Activated CD4-positive, alpha-beta T cell treated with anti-CD3 and anti-CD28 coated beads, Interleukin-2, amount 10 ng/mL, durations not matched to agents 7 days and 5 days (primary cell): ENCODE results near the gene SLC25A41. TPM values are rescaled to one million over a fixed set of nuclear protein-coding genes. Genes with fewer than 3 reads are reported as not detected.
"Not testable (repeated sequence)": the region's sequence is repeated elsewhere in the genome, so short reads cannot be mapped to it uniquely, and the experiment has no call there.

Experiments used
- CTCF ChIA-PET: fragments of 350-600 bp; sonication (Branson Sonifier 250); formaldehyde crosslinking; loops from one replicate; lab custom pipeline; 2021; ENCODE audit warnings: antibody characterized with exemption; lab: Charles Lee
- POLR2A ChIA-PET: fragments of 350-600 bp; sonication (Branson Sonifier 250); formaldehyde crosslinking; loops from one replicate; lab custom pipeline; 2021; ENCODE audit warnings: antibody characterized with exemption; lab: Charles Lee
- DNase-seq: peaks from one replicate; pipeline ENCODE4 v3.0.0-alpha.2; 2020
- H3K27ac Mint-ChIP-seq: one replicate; pipeline ENCODE4 v1.8.0; 2021; ENCODE audit warnings: mild to moderate bottlenecking, moderate library complexity, mixed read lengths
- H3K27me3 Mint-ChIP-seq: one replicate; pipeline ENCODE4 v1.8.0; 2021; ENCODE audit warnings: mixed read lengths
- H3K36me3 Mint-ChIP-seq: one replicate; pipeline ENCODE4 v1.8.0; 2021; ENCODE audit warnings: low read depth, mixed read lengths
- H3K4me1 Mint-ChIP-seq: one replicate; pipeline ENCODE4 v1.8.0; 2021; ENCODE audit warnings: mixed read lengths
- H3K4me3 Mint-ChIP-seq: one replicate; pipeline ENCODE4 v1.8.0; 2021; ENCODE audit warnings: mild to moderate bottlenecking, moderate library complexity, mixed read lengths
- H3K9me3 Mint-ChIP-seq: one replicate; pipeline ENCODE4 v1.8.0; 2021; ENCODE audit warnings: mixed read lengths
- total RNA-seq, 2 experiments: library from RNA; stranded (reverse); gene quantifications; one replicate each; pipeline ENCODE4 v1.2.3, GENCODE V29; 2021

The SLC25A41 gene
- total RNA-seq, 2 experiments from 2014 or later, result 0.42 to 0.55 TPM

- POLR2A ChIA-PET, result no interaction called here
- H3K36me3 Mint-ChIP-seq, result no peaks in the 10 kb centered on the region
- H3K27me3 Mint-ChIP-seq, result no peaks in the 10 kb centered on the region
- CTCF ChIA-PET, result no interaction called here
- H3K27ac Mint-ChIP-seq, result no peak overlapping the region
- H3K4me1 Mint-ChIP-seq, result peaks cover 4% of the 10 kb centered on the region
- no peak overlapping the region for H3K4me3 Mint-ChIP-seq
- no peak for DNase-seq
- no peaks in the 10 kb centered on the region for H3K9me3 Mint-ChIP-seq
Observed at GRCh38 chr19:6439743-6440142, 6.2 kb upstream of the SLC25A41 start.

DNA sequence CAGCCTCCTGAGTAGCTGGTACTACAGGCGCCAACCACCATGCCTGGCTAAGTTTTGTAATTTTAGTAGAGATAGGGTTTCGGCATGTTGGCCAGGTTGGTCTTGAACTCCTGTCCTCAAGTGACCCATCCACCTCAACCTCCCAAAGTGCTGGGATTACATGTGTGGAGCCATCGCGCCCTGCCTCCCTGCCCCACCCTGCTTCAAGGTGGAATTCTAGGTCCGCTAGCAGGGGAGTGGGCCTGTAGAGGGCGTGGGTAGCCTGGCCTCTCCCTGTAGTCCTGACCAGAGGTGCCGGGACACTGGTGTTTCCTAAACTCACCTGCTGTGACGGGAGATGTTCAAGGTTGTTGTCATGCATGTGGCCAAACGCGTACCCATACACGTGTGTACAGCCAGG lies 398 bp downstream of the SLC25A41 start:
- Mint-ChIP-seq H3K27ac (no peak overlapping the region), H3K4me1 (peaks cover 14% of the 10 kb centered on the region), H3K27me3 (no peaks in the 10 kb centered on the region), H3K9me3 (no peaks in the 10 kb centered on the region), H3K36me3 (no peaks in the 10 kb centered on the region), H3K4me3 (no peak overlapping the region)
- ChIA-PET POLR2A (no interaction called here), CTCF (no interaction called here)
- DNase-seq, result no peak

GRCh38 chr19:6431891-6432290 lies 1.7 kb downstream of the SLC25A41 start:
- Mint-ChIP-seq H3K4me1 (peaks cover 14% of the 10 kb centered on the region), H3K36me3 (no peaks in the 10 kb centered on the region), H3K27me3 (no peaks in the 10 kb centered on the region), H3K4me3 (no peak overlapping the region), H3K27ac (no peak overlapping the region), H3K9me3 (no peaks in the 10 kb centered on the region)
- ChIA-PET POLR2A (no interaction called here), CTCF (no interaction called here)
- no peak for DNase-seq

- Mint-ChIP-seq H3K4me3 (peak overlapping the region; percentile 42), H3K27me3 (no peaks in the 10 kb centered on the region), H3K27ac (no peak overlapping the region), H3K4me1 (peaks cover 22% of the 10 kb centered on the region), H3K9me3 (no peaks in the 10 kb centered on the region), H3K36me3 (peaks cover 4% of the 10 kb centered on the region)
- no peak for DNase-seq
- POLR2A ChIA-PET, result no interaction called here
- CTCF ChIA-PET, result interaction anchor here (0.8 kb wide), 1 partner anchor 8 kb away, joined by 3 read pairs; no protein-coding TSS in a partner anchor
Observed at GRCh38 chr19:6429419-6430221, 3.9 kb downstream of the SLC25A41 start.

DNA sequence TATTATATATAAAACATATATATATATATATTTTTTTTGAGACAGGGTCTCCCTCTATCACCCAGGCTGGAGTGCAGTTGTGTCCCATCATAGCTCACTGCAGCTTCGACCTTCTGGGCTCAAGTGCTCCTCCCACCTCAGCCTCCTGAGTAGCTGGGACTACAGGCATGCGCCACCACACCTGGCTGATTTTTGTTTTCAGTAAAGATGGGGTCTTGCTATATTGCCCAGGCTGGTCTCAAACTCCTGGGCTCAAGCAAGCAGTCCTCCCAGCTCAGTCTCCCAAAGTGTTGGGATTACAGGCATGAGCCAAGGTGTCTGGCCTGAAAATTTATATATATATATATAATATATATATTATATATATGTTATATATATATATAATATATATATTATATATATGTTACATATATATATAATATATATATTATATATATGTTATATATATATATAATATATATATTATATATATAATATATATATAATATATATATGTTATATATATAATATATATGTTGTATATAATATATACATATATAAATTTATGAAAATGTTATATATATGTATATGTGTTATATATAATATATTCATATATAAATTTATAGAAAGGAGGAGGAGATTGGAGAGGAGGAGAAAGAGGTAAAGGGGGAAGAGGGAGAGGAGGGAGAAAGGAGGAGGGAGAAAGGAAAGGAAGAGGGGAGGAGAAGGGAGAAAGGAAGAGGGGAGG lies 4.7 kb downstream of the SLC25A41 start:
- CTCF ChIA-PET, result interaction anchor here (0.8 kb wide), 1 partner anchor 9 kb away, joined by 3 read pairs; no protein-coding TSS in a partner anchor
- H3K27me3 Mint-ChIP-seq, POLR2A ChIA-PET, H3K27ac Mint-ChIP-seq, H3K9me3 Mint-ChIP-seq, DNase-seq, H3K4me3 Mint-ChIP-seq, H3K36me3 Mint-ChIP-seq: not testable (repeated sequence)
- peaks cover 22% of the 10 kb centered on the region for H3K4me1 Mint-ChIP-seq

- H3K27me3 Mint-ChIP-seq, result no peaks in the 10 kb centered on the region
- no peak overlapping the region for H3K4me3 Mint-ChIP-seq
- ChIA-PET CTCF (no interaction called here), POLR2A (no interaction called here)
- no peaks in the 10 kb centered on the region for H3K9me3 Mint-ChIP-seq
- peaks cover 35% of the 10 kb centered on the region for H3K4me1 Mint-ChIP-seq
- DNase-seq, result no peak
- peaks cover 10% of the 10 kb centered on the region for H3K36me3 Mint-ChIP-seq
- H3K27ac Mint-ChIP-seq, result no peak overlapping the region
Observed at GRCh38 chr19:6427131-6427530, 6.4 kb downstream of the SLC25A41 start.

DNA sequence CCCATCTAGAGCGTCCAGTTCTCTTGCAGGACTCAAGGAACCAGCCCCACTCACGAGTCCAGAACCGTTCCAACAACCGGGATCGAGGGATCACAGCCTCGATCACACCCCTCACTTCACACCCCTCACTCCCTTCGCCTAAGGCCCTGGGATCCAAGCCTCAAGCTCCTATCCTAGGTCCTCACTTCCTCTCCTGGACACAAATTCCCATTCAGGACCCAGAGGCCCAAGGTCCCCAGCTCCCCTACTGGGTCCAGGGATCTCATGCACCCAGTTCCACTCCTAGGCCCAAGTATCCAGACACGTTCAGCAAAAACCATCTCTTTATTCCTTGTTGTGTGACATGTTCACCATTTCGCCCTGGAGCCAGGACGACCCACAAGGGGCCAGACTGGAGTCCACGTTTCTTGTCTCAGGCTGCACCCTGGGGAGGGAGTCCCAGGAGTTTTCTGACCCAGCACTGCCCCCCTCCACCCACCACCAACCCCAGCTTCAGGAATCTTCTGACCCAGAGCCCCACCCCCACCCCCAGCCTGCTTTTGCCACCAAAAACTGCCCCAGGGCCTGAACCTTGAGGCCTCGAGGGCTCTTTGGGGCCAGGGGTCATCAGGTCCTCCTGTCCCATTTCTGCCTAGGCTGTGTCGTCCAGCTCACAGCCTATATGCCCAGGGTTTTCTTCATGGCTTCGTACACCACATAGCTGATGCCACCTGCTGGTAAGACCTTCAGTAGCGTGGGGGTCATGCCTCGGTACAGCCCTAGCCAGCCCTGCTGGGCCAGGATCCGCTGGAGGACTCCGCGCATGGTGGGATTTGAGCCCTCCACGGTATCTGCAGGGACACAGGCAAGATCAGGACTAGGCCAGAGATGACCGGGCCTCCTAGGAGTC lies 7.6 kb downstream of the SLC25A41 start:
- H3K36me3 Mint-ChIP-seq, result peaks cover 13% of the 10 kb centered on the region
- peaks cover 41% of the 10 kb centered on the region for H3K4me1 Mint-ChIP-seq
- no peak for DNase-seq
- CTCF ChIA-PET, result interaction anchor here (0.6 to 1.1 kb wide), 8 partner anchors 22 to 1230 kb away, joined by 3 to 4 read pairs (median 3); partner anchors contain the start of gene GTF2F1
- H3K27ac Mint-ChIP-seq, result peak overlapping the region; percentile 94
- POLR2A ChIA-PET, result no interaction called here
- H3K27me3 Mint-ChIP-seq, result no peaks in the 10 kb centered on the region
- no peaks in the 10 kb centered on the region for H3K9me3 Mint-ChIP-seq
- H3K4me3 Mint-ChIP-seq, result peak overlapping the region; percentile 73

- Mint-ChIP-seq H3K27me3 (no peaks in the 10 kb centered on the region), H3K4me1 (peaks cover 39% of the 10 kb centered on the region), H3K36me3 (peaks cover 19% of the 10 kb centered on the region), H3K4me3 (peak overlapping the region; percentile 73), H3K27ac (peak overlapping the region; percentile 94), H3K9me3 (no peaks in the 10 kb centered on the region)
- CTCF ChIA-PET, result interaction anchor here (0.6 to 1.0 kb wide), 5 partner anchors 23 to 438 kb away, joined by 3 to 4 read pairs (median 3); no protein-coding TSS in a partner anchor
- DNase-seq, result peak; percentile 100
- POLR2A ChIA-PET, result interaction anchor here (0.6 to 1.0 kb wide), 4 partner anchors 32 to 48 kb away, joined by 3 to 4 read pairs (median 4); partner anchors contain the start of gene GTF2F1
Observed at GRCh38 chr19:6424939-6425731, 8.4 kb downstream of the SLC25A41 start.

- POLR2A ChIA-PET, result interaction anchor here (0.6 to 1.0 kb wide), 3 partner anchors 16 to 47 kb away, joined by 3 to 4 read pairs (median 3); no protein-coding TSS in a partner anchor
- Mint-ChIP-seq H3K4me1 (peaks cover 33% of the 10 kb centered on the region), H3K4me3 (peak within 1 kb of the TSS; percentile 87), H3K27ac (peak within 1 kb of the TSS; percentile 94), H3K36me3 (peaks cover 19% of the 10 kb centered on the region), H3K27me3 (no peaks in the 10 kb centered on the region), H3K9me3 (no peaks in the 10 kb centered on the region)
- peak; percentile 30 for DNase-seq
- CTCF ChIA-PET, result interaction anchor here (0.8 to 1.0 kb wide), 2 partner anchors 23 to 439 kb away, joined by 3 to 4 read pairs; no protein-coding TSS in a partner anchor
Observed at GRCh38 chr19:6424195-6424938, 9.2 kb downstream of the SLC25A41 start, which contains the start of gene KHSRP. KHSRP (minus strand) TSS chr19:6424811; CDS start chr19:6424701, 110 bp downstream.

DNA sequence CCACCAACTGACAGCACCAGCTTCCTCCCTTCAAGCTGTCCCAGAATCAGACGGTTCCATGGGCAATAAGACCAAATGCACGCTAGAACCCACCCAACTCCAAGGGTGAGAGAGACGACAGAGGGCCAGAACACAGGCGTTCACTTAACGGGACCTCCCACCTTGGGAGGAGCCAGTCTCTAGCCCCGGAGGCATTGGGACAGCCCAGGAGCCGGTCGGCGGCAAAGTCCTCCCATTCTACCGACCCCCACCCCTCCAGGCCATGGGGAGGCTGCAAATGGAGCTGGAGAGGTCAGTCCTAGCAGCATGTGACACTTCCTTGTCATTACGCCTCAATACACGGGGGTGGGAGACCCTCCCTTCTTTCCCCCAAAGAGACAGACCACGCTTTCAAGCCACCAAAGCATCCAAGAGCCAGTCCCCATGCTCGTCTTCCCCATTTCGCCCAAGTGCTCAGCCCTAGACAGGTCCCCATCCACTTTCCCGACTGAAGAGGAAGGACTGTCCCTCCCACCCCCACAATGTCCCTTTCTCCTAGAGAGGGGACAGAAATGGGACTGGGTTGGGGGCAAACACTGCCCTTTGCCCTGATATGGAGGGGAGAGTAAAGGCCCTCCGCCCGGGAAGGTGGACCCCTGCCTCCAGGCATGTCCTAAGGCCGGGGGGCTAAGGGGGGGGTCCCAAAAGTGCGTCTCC lies 9.9 kb downstream of the SLC25A41 start:
- CTCF ChIA-PET, result interaction anchor here (0.6 to 1.0 kb wide), 2 partner anchors 84 to 440 kb away, joined by 4 read pairs; no protein-coding TSS in a partner anchor
- peaks cover 32% of the 10 kb centered on the region for H3K4me1 Mint-ChIP-seq
- no peaks in the 10 kb centered on the region for H3K9me3 Mint-ChIP-seq
- peaks cover 24% of the 10 kb centered on the region for H3K36me3 Mint-ChIP-seq
- peak; percentile 47 for DNase-seq
- H3K4me3 Mint-ChIP-seq, result peak overlapping the region; percentile 87
- no peaks in the 10 kb centered on the region for H3K27me3 Mint-ChIP-seq
- POLR2A ChIA-PET, result interaction anchor here (0.6 kb wide), 1 partner anchor 15 kb away, joined by 4 read pairs; no protein-coding TSS in a partner anchor
- peak overlapping the region; percentile 86 for H3K27ac Mint-ChIP-seq
